ENCODE results near the gene ELL2. TPM values are rescaled to one million over a fixed set of nuclear protein-coding genes. Genes with fewer than 3 reads are reported as not detected.

Gene ELL2
- total and polyA plus RNA-seq, 9 of the 15 experiments (the other 6 are each of a cell fraction or from before 2014, with no cell fraction given) = 4.3 to 18.3 (median 14.5) TPM

DNA sequence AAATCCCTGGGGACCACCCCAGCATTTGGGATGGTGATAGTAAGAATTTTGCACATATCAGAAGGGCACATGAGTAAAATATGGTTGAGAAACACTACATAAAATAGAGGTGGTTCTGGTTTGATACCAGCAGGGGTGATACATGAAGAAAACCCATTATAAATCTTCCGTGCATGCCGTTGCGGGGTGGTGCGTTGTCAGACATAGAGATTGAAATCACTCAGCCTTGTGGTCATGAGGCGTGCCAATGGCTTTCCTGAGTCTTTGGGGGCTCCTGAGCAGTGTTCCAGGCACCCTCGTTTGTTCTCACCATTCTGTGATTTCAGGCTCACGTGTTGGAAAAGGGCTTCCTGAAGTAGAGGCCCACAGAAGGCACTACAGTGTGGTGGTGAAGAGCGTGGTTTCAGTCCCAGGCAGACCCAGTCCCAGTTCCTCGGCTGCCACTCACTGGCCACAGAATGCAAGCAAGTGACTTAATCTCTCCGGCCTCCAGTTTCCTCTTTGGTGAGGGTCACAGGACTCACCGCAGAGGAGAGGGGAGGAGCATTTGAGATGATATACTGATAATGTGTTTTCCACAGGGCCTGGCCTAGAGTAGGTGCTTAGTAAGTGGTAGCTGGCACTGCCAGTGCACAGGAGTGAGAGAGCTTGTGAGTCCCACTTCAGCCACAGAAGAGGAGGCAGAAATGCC is 118.7 kb downstream of the ELL2 start (continued):
- TF ChIP-seq, protein P1, sequence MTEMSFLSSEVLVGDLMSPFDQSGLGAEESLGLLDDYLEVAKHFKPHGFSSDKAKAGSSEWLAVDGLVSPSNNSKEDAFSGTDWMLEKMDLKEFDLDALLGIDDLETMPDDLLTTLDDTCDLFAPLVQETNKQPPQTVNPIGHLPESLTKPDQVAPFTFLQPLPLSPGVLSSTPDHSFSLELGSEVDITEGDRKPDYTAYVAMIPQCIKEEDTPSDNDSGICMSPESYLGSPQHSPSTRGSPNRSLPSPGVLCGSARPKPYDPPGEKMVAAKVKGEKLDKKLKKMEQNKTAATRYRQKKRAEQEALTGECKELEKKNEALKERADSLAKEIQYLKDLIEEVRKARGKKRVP (CRISPR knock-in tag; IDR thresholded peaks at IDR 0.05) = no peak
- TF ChIP-seq ZNF507 (tag; conservative IDR thresholded peaks at IDR 0.05) = no peak
- no peak for TF ChIP-seq ZNF699 (CRISPR knock-in tag; IDR thresholded peaks at IDR 0.05; ENCODE audit: insufficient replicate concordance)
- TF ChIP-seq RFX1 (IDR thresholded peaks at IDR 0.05) = no peak
- no peak for TF ChIP-seq NR2C2 (CRISPR knock-in tag; IDR thresholded peaks at IDR 0.05)
- TF ChIP-seq NR2C2 (tag; IDR thresholded peaks at IDR 0.05) = peak; percentile 44; the same call in 1 of the 2 replicates
- TF ChIP-seq CREM (IDR thresholded peaks at IDR 0.05; ENCODE audit: low read depth) = peak; percentile 30; the same call in 1 of the 2 replicates
- TF ChIP-seq NR4A1 (CRISPR knock-in tag; IDR thresholded peaks at IDR 0.05) = no peak
- TF ChIP-seq NR4A1 (tag; IDR thresholded peaks at IDR 0.05) = peak; percentile 55; the same call in 1 of the 2 replicates
- TF ChIP-seq, protein P2, sequence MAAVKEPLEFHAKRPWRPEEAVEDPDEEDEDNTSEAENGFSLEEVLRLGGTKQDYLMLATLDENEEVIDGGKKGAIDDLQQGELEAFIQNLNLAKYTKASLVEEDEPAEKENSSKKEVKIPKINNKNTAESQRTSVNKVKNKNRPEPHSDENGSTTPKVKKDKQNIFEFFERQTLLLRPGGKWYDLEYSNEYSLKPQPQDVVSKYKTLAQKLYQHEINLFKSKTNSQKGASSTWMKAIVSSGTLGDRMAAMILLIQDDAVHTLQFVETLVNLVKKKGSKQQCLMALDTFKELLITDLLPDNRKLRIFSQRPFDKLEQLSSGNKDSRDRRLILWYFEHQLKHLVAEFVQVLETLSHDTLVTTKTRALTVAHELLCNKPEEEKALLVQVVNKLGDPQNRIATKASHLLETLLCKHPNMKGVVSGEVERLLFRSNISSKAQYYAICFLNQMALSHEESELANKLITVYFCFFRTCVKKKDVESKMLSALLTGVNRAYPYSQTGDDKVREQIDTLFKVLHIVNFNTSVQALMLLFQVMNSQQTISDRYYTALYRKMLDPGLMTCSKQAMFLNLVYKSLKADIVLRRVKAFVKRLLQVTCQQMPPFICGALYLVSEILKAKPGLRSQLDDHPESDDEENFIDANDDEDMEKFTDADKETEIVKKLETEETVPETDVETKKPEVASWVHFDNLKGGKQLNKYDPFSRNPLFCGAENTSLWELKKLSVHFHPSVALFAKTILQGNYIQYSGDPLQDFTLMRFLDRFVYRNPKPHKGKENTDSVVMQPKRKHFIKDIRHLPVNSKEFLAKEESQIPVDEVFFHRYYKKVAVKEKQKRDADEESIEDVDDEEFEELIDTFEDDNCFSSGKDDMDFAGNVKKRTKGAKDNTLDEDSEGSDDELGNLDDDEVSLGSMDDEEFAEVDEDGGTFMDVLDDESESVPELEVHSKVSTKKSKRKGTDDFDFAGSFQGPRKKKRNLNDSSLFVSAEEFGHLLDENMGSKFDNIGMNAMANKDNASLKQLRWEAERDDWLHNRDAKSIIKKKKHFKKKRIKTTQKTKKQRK (IDR thresholded peaks at IDR 0.05; ENCODE audit: borderline replicate concordance, low read depth, low read length) = no peak
- TF ChIP-seq, protein P3, sequence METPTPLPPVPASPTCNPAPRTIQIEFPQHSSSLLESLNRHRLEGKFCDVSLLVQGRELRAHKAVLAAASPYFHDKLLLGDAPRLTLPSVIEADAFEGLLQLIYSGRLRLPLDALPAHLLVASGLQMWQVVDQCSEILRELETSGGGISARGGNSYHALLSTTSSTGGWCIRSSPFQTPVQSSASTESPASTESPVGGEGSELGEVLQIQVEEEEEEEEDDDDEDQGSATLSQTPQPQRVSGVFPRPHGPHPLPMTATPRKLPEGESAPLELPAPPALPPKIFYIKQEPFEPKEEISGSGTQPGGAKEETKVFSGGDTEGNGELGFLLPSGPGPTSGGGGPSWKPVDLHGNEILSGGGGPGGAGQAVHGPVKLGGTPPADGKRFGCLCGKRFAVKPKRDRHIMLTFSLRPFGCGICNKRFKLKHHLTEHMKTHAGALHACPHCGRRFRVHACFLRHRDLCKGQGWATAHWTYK (CRISPR knock-in tag; IDR thresholded peaks at IDR 0.05) = peak; percentile 56; the same call in 1 of the 2 replicates
- TF ChIP-seq SRSF1 (IDR thresholded peaks at IDR 0.05; ENCODE audit: low read depth, low read length) = no peak
- TF ChIP-seq PHTF2 (CRISPR knock-in tag; IDR thresholded peaks at IDR 0.05) = no peak
- TF ChIP-seq RAD51 (IDR thresholded peaks at IDR 0.05; ENCODE audit: borderline replicate concordance, low read depth) = peak; percentile 9; the same call in 1 of the 2 replicates
- no peak for TF ChIP-seq ZKSCAN1 (IDR thresholded peaks at IDR 0.05; ENCODE audit: low read depth, low read length)
- no peak for TF ChIP-seq PBX2 (CRISPR knock-in tag; IDR thresholded peaks at IDR 0.05; ENCODE audit: low read depth)
- TF ChIP-seq PBX2 (tag; conservative IDR thresholded peaks at IDR 0.05; ENCODE audit: low read depth) = peak; percentile 45; the same call in 1 of the 2 replicates
- no peak for TF ChIP-seq ZSCAN32 (CRISPR knock-in tag; IDR thresholded peaks at IDR 0.05)
- no peak for TF ChIP-seq EHMT2 (IDR thresholded peaks at IDR 0.05)
- TF ChIP-seq, protein P4, sequence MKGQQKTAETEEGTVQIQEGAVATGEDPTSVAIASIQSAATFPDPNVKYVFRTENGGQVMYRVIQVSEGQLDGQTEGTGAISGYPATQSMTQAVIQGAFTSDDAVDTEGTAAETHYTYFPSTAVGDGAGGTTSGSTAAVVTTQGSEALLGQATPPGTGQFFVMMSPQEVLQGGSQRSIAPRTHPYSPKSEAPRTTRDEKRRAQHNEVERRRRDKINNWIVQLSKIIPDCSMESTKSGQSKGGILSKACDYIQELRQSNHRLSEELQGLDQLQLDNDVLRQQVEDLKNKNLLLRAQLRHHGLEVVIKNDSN (CRISPR knock-in tag; IDR thresholded peaks at IDR 0.05) = peak; percentile 39; the same call in 1 of the 2 replicates

All from K562 (cell line).